GM18520 (cell line): Measurements from ENCODE around the gene NIP7.

Source experiments
- ATAC-seq: cut with Tn5 transposase; IDR thresholded peaks from one replicate; pipeline ENCODE4 v1.9.1; 2021; ENCODE audit not compliant: unreplicated experiment

The NIP7 gene

DNA sequence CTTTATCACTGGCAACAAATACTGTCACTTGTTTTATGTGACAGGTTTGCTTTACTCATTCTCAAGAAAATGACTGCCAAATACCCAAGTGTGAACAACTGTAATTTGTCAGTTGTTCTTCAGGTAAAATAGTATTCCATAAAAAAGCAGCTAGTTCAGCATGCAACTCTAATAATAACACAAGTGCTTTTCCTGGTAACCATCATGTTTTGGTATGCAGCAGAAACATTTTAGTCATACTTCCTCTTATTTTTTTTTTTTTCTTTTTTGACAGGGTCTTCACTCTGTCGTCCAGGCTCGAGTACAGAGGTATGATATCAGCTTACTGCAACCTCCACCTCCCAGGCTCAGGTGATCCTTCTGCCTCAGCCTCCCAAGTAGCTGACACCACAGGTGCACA is 41.7 kb downstream of the NIP7 start:
- no peak for ATAC-seq

DNA sequence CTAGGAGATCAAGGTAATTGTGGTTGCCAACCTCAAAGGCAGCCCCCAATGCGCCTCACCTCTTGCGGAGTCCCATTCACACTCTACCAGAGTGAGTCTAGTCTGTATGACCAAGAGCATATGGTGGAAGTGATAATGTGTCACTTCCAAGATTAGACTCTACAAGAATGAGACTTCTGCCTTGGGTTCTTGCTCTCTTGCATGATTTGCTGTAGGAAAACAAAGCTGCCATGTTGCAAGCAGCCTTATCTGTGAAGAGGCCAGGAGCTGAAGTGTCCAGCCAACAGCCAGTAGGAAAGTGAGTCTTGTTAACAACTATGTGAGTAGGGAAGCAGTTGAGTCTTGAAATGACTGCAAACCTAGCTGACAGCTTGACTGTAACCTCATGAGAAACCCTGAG is 42.8 kb downstream of the NIP7 start:
- ATAC-seq: no peak

DNA sequence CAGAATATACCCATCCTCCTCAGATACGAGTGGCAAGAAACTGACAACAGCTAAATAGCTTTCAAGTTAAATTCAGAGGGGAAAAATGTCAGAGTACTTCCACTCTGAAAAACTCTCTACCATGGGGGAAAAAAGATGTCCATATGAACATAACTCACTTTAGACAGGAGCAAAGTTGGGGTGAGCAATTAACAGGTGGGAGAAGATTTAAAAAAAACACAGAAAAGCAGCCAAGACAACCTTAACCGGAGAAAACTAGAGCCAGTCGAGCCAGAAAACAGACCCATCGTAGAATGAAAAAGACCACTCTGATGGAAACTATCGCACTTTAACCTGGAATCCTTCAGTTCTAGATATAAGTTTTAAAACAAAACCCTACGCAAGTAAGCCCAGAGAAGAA is 45.4 kb downstream of the NIP7 start:
- ATAC-seq: no peak

DNA sequence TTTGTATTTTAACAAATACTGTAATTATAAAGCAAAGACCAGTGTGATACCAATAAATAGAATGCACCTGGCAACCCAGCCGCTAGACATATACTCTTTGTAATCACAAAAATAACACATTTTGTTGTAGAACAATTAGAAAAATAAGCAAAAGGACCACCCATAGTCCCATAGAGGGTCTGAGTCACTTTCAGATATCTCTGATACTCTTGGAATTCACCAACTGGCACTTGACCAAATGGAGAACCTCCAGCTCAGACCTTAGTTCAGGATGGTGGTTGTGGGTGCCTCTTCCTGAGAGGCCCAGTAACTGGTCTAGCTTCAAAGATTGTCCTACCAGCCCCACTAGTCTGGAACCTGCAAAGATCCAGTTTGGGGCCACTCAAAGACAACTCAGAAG is 47.0 kb downstream of the NIP7 start:
- ATAC-seq: no peak
